T-helper 1 cell treated with Interleukin-12 subunit alpha and Interleukin-12 subunit beta and Interleukin-4 antibody, amounts not matched to agents 30 ng/mL and 1 ng/mL, for 36 hours (primary cell): ENCODE measurements around the gene HS3ST6. TPM values are rescaled to one million over a fixed set of nuclear protein-coding genes. Genes with fewer than 3 reads are reported as not detected.
"Not testable (repeated sequence)": the region's sequence is repeated elsewhere in the genome, so short reads cannot be mapped to it uniquely, and the experiment has no call there.

ENCODE experiments used
- intact Hi-C: fragments of 100-400 bp; cut with micrococcal nuclease; formaldehyde crosslinking; loops from one replicate; pipeline ENCODE4 v1.15.1; 2024
- total RNA-seq: library from RNA; stranded (reverse); gene quantifications from 2 replicates; pipeline ENCODE4 v1.2.3, GENCODE V29; 2022

The HS3ST6 gene
- total RNA-seq, 1 donor from 2014 or later = not detected

- intact Hi-C loops = no loop called here
Measured at GRCh38 chr16:1909561-1910231, 8.5 kb downstream of the HS3ST6 start.

- intact Hi-C loops = no loop called here
Measured at GRCh38 chr16:1908983-1909382, 9.2 kb downstream of the HS3ST6 start.

GRCh38 chr16:1908184-1908583 is 10.0 kb downstream of the HS3ST6 start:
- intact Hi-C loops = no loop called here

DNA sequence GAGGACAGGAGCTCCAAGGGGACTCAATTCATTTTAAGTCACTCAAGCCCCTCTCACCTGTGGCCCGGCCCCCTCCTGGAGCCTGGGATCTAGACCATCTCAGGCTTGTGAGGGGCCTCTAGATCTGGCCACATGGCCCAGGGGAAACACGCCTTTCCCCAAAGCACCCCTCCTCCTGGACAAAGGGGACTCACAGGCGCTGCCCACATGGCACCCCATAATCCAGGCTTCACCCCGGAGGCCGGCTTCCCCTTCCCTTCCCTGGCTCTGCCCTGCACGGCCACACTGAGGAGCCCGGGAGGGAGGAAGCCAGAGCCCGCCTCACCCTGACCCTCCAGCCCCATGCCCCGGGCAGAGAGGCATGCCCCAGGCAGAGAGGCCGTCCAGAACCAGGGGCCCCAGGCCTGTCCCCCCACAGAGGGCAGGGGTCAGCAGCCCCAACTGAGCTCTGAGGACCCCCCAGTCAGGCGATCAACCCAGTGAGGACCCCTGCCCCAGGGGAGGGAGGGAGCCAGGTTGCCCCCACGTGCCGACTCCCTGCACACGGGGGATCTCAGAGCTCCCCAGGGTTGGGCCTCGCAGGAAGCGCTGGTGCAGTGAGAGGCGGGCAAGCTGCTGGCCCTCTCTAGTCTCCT is 10.9 kb downstream of the HS3ST6 start:
- intact Hi-C loops = no loop called here

GRCh38 chr16:1906846-1907165 is 11.4 kb downstream of the HS3ST6 start:
- intact Hi-C loops = no loop called here

- intact Hi-C loops = no loop called here
Measured at GRCh38 chr16:1906055-1906845, 12.0 kb downstream of the HS3ST6 start.

DNA sequence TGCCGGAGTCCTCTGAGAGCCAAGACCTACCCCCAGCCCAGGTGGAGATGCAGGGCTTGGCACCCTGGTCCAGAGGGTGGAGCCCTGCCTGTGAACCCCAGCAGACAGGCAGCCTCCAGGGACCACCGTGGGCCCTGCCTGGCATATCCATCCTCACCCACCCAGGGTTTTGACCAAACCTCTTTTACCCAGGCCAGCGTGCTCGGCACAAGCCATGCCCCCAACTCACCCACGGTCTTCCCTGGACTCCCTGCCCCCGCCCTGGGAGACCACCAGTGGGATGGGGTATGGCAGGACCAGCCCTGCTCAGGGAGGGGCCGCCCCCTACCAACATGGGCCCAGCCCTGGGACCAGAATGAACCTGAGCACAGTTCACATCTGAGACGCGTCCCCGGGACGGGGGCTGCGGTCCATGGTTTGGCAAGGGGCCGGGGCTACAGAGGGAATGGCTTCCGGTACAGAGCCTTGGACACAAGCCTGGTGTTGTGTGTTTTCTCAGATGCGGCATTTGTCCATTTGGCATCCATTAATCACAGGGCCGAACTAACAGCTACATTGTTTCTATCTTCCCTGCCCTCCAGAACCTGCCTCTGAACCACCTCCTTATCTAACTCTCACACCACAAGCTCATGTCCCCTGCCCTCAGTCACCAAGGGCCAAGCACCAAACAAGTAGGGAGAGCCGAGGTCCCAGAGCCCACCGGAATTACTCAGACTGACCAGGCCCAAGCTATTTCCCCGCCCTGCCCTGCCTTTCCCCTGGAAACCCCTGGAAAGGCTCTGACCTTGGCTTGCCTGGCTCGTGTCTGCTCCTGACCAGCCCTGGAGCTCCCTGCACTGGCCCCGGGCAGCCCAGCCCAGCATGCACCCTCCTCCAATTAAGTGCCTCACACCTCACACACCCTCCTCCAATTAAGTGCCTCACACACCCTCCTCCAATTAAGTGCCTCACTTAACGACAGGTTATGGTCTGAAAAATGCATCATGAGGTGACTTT is 14.1 kb downstream of the HS3ST6 start:
- intact Hi-C loops = no loop called here

DNA sequence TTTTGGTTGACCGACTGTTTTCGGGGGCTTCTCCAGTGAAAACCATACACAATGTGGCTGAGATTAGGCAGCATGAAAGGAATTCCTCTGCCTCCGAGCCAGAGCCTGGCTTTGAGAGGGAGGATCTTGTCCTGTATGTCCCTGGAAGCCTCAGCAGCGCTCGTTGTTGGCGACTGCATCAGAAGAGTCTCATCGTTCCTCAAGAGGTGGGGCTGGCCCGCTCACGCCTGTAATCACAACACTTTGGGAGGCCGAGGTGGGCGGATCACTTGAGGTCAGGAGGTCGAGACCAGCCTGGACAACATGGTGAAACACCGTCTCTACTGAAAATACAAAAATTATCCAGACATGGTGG is 15.0 kb downstream of the HS3ST6 start:
- intact Hi-C loops = no loop called here

- intact Hi-C loops = no loop called here
Measured at GRCh38 chr16:1902547-1903219, 15.5 kb downstream of the HS3ST6 start.

- intact Hi-C loops = no loop called here
Measured at GRCh38 chr16:1900452-1900774, 17.8 kb downstream of the HS3ST6 start.

DNA sequence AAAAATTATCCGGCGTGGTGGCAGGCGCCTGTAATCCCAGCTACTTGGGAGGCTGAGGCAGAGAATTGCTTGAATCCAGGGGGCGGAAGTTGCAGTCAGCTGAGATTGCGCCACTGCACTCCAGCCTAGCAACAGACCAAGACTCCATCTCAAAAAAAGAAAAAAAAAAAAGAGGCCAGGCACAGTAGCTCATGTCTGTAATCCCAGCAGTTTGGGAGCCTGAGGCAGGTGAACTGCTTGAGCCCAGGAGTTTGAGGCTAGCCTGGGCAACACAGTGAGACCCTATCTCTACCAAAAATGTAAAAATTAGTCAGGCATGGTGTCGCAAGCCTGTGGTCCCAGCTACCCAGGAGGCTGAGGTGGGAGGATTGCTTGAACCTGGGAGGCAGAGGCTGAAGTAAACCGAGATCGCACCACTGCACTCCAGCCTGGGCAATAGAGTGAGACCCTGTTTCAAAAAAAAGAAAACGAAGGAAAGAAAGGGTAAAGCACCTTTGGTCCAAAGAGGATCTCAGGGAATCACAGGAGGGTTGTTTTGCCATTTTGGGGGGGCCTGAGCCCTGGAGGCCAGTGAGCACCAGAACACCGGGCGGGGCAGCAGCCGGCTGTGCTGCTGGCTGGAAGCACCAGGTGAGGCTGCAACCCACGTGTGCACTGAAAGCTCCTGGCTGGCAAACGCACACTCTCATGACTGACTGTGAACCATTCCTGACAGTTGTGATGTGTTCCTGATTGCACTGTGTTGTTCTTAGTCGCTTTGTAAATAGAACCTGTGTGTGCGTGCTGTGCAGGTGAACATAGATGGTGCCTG is 18.4 kb downstream of the HS3ST6 start:
- intact Hi-C loops = no loop called here

DNA sequence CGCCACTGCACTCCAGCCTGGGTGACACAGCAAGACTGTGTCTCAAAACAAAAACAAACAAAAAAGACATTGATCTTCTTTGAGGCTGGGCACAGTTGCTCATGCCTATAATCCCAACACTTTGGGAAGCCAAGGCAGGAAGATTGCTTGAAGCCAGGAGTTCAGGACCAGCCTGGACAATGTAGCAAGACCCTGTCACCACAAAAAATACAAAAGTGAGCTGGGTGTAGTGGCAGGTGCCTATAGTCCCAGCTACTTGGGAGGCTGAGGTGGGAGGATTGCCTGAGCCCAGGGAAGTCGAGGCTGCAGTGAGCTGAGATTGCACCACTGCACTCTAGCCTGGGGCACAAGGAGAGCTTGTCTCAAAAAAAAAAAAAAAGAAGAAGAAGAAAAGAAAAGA is 20.5 kb downstream of the HS3ST6 start:
- intact Hi-C loops = not testable (repeated sequence)

DNA sequence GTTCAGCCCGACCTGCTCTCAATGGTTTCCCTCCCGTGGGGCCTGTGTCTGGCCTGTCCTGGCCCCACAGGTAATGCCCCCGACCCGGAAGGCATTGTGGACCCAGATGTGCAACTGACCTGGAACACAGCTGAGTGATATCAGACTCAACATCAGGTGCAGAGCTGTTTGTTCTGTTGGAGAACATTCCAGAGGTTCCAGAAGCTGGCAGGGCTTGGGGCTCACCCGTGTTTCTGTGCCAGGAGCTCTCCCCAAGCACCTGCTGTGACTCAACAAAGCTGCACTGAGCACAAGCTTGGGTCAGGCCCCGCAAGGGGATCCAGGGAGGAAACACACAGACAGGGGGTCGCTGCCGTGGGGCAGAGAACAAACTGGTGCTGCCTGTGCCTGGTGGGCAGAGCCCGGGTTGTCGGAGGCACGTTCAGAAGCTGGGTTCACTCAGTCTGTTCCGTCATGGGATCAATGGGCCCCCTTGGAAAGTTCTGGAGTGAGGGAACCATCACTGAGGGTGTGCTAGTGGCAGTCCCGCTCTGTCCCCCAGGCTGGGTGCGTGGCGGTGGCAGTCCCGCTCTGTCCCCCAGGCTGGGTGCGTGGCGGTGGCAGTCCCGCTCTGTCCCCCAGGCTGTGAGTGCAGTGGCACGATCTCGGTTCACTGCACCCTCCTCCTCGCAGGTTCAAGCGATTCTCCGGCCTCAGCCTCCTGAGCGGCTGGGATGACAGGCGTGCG is 22.1 kb downstream of the HS3ST6 start:
- intact Hi-C loops = no loop called here

GRCh38 chr16:1895068-1895467 is 23.1 kb downstream of the HS3ST6 start:
- intact Hi-C loops = no loop called here

GRCh38 chr16:1890708-1891050 is 27.5 kb downstream of the HS3ST6 start:
- intact Hi-C loops = no loop called here

DNA sequence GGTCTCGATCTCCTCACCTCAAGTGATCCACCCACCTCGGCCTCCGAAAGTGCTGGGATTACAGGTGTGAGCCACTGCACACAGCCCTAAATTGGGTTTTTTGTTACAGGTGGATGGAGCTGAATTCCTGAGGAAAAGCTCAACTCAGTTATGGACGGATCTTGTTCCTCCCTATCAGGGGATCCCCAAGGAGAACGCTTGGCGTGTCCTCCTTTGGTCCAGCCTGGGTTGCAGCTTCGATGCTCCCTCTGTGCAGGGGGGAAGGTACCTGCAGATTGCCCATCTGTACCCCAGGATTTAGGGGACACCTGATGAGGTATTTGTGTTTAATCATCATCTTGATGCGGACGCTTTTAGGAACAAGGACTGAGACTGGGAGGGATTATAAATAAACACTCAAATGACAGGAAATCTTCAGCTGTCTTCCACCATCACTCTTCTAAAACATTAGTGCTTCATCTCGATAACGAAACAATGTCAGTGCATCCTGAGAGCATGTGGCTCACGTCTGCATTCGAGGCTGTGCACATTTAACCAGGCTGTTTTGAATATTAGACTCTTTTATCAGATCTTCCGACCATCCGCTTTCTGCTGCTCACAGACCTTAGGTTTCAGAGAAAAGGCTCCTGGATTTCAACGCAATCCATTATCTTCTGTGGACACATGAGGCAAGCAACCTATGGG is 28.0 kb downstream of the HS3ST6 start:
- intact Hi-C loops = no loop called here

DNA sequence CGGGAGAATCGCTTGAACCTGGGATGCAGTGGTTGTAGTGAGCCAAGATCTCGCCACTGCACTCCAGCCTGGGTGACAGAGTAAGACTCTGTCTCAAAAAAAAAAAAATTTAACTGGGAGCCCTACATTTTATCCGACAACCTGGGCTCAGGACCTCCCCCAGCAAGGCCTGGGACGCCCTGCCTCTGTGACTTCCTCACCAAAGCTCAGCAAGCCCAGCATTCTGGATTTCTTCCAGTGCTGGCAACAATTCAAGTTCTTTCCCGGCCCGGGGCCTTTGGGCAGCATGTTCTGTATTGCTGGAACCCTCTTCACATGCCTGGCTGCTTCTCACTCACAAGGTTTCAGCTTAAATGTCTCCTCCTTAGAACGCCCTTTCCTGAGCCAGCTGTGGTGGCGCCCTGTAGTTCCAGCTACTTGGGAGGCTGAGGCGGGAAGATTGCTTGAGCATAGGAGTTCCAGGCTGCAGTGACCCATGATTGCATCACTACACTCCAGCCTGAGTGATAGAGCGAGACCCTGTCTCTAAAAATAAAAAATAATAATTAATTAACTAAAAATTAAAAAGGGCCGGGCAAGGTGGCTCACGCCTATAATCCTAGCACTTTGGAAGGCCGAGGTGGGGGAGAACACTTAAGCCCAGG is 30.4 kb downstream of the HS3ST6 start:
- intact Hi-C loops = no loop called here

GRCh38 chr16:1884889-1885288 is 33.3 kb downstream of the HS3ST6 start:
- intact Hi-C loops = no loop called here
